ENCODE measurements around the gene RBM7. TPM values are rescaled to one million over a fixed set of nuclear protein-coding genes. Genes with fewer than 3 reads are reported as not detected.

RBM7 gene
- total RNA-seq, 2 donors from 2014 or later: 23.7 to 27.3 TPM

DNA sequence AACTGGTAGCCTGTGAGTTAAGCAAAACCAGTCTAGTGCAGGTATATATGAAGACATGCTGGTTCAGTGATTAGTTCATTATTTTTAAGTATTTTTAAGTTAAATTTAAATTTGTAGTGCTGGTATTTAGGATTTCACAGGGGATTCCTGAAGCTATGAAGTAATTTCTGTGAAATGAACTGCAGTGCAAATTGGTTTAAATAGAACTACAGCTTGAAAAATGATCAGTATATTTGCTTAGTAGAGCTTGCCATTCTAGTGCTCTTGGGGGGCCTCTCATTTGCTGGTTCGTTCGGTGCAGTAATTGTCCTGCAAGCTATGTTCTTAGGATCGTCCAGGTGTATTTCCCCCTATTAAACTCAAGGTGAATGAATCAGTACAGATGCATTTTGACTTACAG lies 51.9 kb downstream of the RBM7 start:
- no peaks in the 10 kb centered on the region for H3K9me3 ChIP-seq
- intact Hi-C loops (cut with DNase I): no loop called here
- TF ChIP-seq POLR2AphosphoS5 (IDR thresholded peaks at IDR 0.05): no peak
- no peak for TF ChIP-seq POLR2A (IDR thresholded peaks at IDR 0.05)
- TF ChIP-seq, protein P1, sequence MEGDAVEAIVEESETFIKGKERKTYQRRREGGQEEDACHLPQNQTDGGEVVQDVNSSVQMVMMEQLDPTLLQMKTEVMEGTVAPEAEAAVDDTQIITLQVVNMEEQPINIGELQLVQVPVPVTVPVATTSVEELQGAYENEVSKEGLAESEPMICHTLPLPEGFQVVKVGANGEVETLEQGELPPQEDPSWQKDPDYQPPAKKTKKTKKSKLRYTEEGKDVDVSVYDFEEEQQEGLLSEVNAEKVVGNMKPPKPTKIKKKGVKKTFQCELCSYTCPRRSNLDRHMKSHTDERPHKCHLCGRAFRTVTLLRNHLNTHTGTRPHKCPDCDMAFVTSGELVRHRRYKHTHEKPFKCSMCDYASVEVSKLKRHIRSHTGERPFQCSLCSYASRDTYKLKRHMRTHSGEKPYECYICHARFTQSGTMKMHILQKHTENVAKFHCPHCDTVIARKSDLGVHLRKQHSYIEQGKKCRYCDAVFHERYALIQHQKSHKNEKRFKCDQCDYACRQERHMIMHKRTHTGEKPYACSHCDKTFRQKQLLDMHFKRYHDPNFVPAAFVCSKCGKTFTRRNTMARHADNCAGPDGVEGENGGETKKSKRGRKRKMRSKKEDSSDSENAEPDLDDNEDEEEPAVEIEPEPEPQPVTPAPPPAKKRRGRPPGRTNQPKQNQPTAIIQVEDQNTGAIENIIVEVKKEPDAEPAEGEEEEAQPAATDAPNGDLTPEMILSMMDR (IDR thresholded peaks at IDR 0.05): no peak
- no peak for DNase-seq (ENCODE audit: low spot score)
- H3K27ac ChIP-seq: no peak overlapping the region
- peaks cover 0 to 4% of the 10 kb centered on the region in 2 donors for H3K36me3 ChIP-seq
- 91% methylated on average over 3 of the region's 3 CpGs for WGBS
- H3K4me1 ChIP-seq (replicated peaks): no peaks in the 10 kb centered on the region
- no peaks in the 10 kb centered on the region for H3K27me3 ChIP-seq (replicated peaks; ENCODE audit: insufficient read depth)
- no peak overlapping the region for H3K4me3 ChIP-seq

Other genes with a start within 250 kb of the RBM7 start
- gene NNMT, start 104.3 kb upstream of the RBM7 start, total RNA-seq: 10 to 100 TPM; 59.3 to 63.2 TPM
- gene C11orf71, start 155 bp upstream of the RBM7 start, total RNA-seq: 10 to 100 TPM; 14.4 to 15.3 TPM
- 100 to 1,000 TPM in 1 of 2 donors, 10 to 100 TPM in 1; 90.6 to 151 TPM for gene REXO2, start 38.8 kb downstream of the RBM7 start, total RNA-seq
- 1 to 10 TPM in 1 of 2 donors, under 1 TPM in 1; 0.09 to 3.0 TPM for gene NXPE1, start 159.2 kb downstream of the RBM7 start, total RNA-seq
- 10 to 100 TPM in 1 of 2 donors, under 1 TPM in 1; 0.18 to 12.3 TPM for gene NXPE4, start 195.1 kb downstream of the RBM7 start, total RNA-seq